A673 (cell line): ENCODE measurements around the gene RASD1. TPM values are rescaled to one million over a fixed set of nuclear protein-coding genes. Genes with fewer than 3 reads are reported as not detected.

Source experiments
- BruUV-seq: library from RNA; stranded (reverse); fragments of 400-500 nt; replicated peaks from 2 replicates; lab custom pipeline; 2021; lab: Mats Ljungman, UMichigan
- CTCF ChIA-PET: fragments of 300-600 bp; sonication (Branson Sonifier 250); formaldehyde crosslinking; loops from one replicate; lab custom pipeline; 2022; ENCODE audit warnings: antibody characterized with exemption; lab: Charles Lee
- POLR2A ChIA-PET: fragments of 300-600 bp; sonication (Branson Sonifier 250); formaldehyde crosslinking; loops from one replicate; lab custom pipeline; 2022; ENCODE audit warnings: antibody characterized with exemption; ENCODE audit not compliant: low non-redundant PET; lab: Charles Lee
- DNase-seq: peaks from one replicate; pipeline ENCODE4 v3.0.0-alpha.2; 2015; ENCODE audit warnings: low spot score
- H3K27ac ChIP-seq: fragments of 200-600 bp; sonication (generic); 2 replicates; pipeline ENCODE4 v1.5.1; 2016; ENCODE audit warnings: mixed run types, low read depth, mild to moderate bottlenecking, mixed read lengths, antibody characterized with exemption, low read length; ENCODE audit not compliant: poor library complexity, severe bottlenecking
- H3K27me3 ChIP-seq: fragments of 200-600 bp; sonication (generic); replicated peaks from 2 replicates; pipeline ENCODE4 v1.6.1; 2017; ENCODE audit warnings: mixed run types, low read depth, mild to moderate bottlenecking, mixed read lengths, antibody characterized with exemption, low read length; ENCODE audit not compliant: insufficient read depth, poor library complexity
- H3K36me3 ChIP-seq: fragments of 200-600 bp; sonication (generic); 2 replicates; pipeline ENCODE4 v1.6.1; 2016; ENCODE audit warnings: mixed run types, mild to moderate bottlenecking, mixed read lengths, antibody characterized with exemption, low read length; ENCODE audit not compliant: insufficient read depth, poor library complexity, severe bottlenecking
- H3K4me1 ChIP-seq: fragments of 200-600 bp; sonication (generic); 2 replicates; pipeline ENCODE4 v1.6.1; 2017; ENCODE audit warnings: mixed run types, mild to moderate bottlenecking, mixed read lengths, antibody characterized with exemption, low read length; ENCODE audit not compliant: insufficient read depth, poor library complexity, severe bottlenecking
- H3K4me3 ChIP-seq: fragments of 200-600 bp; sonication (generic); 2 replicates; pipeline ENCODE4 v1.5.1; 2016; ENCODE audit warnings: low read depth, mixed run types, mild to moderate bottlenecking, mixed read lengths, low read length; ENCODE audit not compliant: poor library complexity, severe bottlenecking
- H3K9me3 ChIP-seq: fragments of 200-600 bp; sonication (generic); 2 replicates; pipeline ENCODE4 v1.6.1; 2016; ENCODE audit warnings: mixed run types, low read depth, mild to moderate bottlenecking, mixed read lengths, antibody characterized with exemption, low read length; ENCODE audit not compliant: poor library complexity, severe bottlenecking
- CTCF ChIP-seq: fragments of 300-800, 200-600 bp; sonication (generic); conservative IDR thresholded peaks from 2 replicates; pipeline ENCODE4 v1.5.1; 2017; ENCODE audit warnings: low read depth, mild to moderate bottlenecking, antibody characterized with exemption, low read length, moderate library complexity, mixed read lengths
- EZH2 ChIP-seq: fragments of 200-600 bp; sonication (generic); IDR thresholded peaks from 2 replicates; pipeline ENCODE4 v1.6.1; 2017; ENCODE audit warnings: borderline replicate concordance, low read depth, mild to moderate bottlenecking, mixed read lengths, antibody characterized with exemption, low read length; ENCODE audit not compliant: poor library complexity, severe bottlenecking
- intact Hi-C: fragments of 100-400 bp; cut with micrococcal nuclease; formaldehyde crosslinking; loops from one replicate; pipeline ENCODE4 v1.10.0; 2022; ENCODE audit not compliant: unreplicated experiment
- total RNA-seq: library from RNA; stranded (reverse); gene quantifications from 2 replicates; pipeline ENCODE4 v1.2.3, GENCODE V29; 2021

RASD1 gene
- total RNA-seq, 1 experiment from 2014 or later = 0.21 TPM

GRCh38 chr17:17510456-17511292, 14.5 kb upstream of the RASD1 start:
- no peak for DNase-seq
- H3K4me1 ChIP-seq = no peaks in the 10 kb centered on the region
- TF ChIP-seq EZH2 (no peak), CTCF (no peak)
- H3K9me3 ChIP-seq = no peaks in the 10 kb centered on the region
- no peak overlapping the region for H3K4me3 ChIP-seq
- no peaks in the 10 kb centered on the region for H3K27me3 ChIP-seq
- no TSS peak for BruUV-seq
- intact Hi-C loops = no loop called here
- H3K36me3 ChIP-seq = no peaks in the 10 kb centered on the region
- no peak overlapping the region for H3K27ac ChIP-seq
- ChIA-PET POLR2A (no interaction called here), CTCF (no interaction called here)

GRCh38 chr17:17509601-17510425, 13.6 kb upstream of the RASD1 start:
- ChIA-PET POLR2A (no interaction called here), CTCF (no interaction called here)
- H3K4me1 ChIP-seq = no peaks in the 10 kb centered on the region
- H3K27ac ChIP-seq = no peak overlapping the region
- TF ChIP-seq EZH2 = no peak
- no peak for TF ChIP-seq CTCF
- no peaks in the 10 kb centered on the region for H3K27me3 ChIP-seq
- no peak for DNase-seq
- BruUV-seq = no TSS peak
- H3K4me3 ChIP-seq = no peak overlapping the region
- H3K9me3 ChIP-seq = no peaks in the 10 kb centered on the region
- intact Hi-C loops = no loop called here
- no peaks in the 10 kb centered on the region for H3K36me3 ChIP-seq

- H3K9me3 ChIP-seq = no peaks in the 10 kb centered on the region
- no peaks in the 10 kb centered on the region for H3K36me3 ChIP-seq
- no peak for DNase-seq
- no peaks in the 10 kb centered on the region for H3K4me1 ChIP-seq
- no peaks in the 10 kb centered on the region for H3K27me3 ChIP-seq
- no peak overlapping the region for H3K4me3 ChIP-seq
- intact Hi-C loops = no loop called here
- no peak overlapping the region for H3K27ac ChIP-seq
- ChIA-PET POLR2A (no interaction called here), CTCF (no interaction called here)
- BruUV-seq = no TSS peak
- TF ChIP-seq EZH2 = no peak
- TF ChIP-seq CTCF = no peak
These were observed 12.7 kb upstream of the RASD1 start for GRCh38 chr17:17508646-17509591.
